Endothelial cell of hepatic sinusoid (primary cell): ENCODE results near the gene DUS1L.

Experiments
- in situ Hi-C: cut with HindIII; loops from 2 replicates; pipeline ENCODE4 v1.10.0; 2017; ENCODE audit warnings: low sequenced_read_pairs

Gene DUS1L

DNA sequence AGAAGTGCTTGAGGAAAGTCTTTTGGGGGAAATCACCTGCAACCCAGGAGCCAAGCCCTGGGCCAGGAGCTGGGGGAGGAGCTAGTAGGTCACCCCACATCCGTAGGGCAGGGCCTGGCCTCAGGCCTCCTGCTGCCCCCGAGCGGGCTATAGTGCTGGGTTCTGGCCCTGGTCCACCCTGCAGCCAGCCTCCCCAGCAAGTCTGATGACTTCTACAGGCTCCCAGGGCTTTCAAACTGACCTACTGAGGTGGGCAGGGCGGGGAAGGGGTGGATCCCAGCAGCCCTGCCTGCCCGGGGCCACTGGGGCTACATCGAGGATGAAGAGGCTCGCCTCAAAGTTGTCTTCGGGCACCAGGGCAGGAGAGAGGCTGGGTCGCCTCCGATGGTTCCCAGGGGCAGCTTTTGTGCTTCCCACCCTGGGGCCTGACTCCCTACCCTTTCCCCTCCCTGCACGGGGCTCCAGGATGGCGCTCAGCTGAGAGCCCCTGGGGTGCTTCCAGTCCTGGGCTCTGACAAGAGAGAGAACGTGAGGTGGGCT is 47.9 kb downstream of the DUS1L start:
- in situ Hi-C loops, result loop anchor here (10.0 kb wide), 1 partner anchor 397 kb away; the partner anchor contains the start of genes HEXD and OGFOD3

DNA sequence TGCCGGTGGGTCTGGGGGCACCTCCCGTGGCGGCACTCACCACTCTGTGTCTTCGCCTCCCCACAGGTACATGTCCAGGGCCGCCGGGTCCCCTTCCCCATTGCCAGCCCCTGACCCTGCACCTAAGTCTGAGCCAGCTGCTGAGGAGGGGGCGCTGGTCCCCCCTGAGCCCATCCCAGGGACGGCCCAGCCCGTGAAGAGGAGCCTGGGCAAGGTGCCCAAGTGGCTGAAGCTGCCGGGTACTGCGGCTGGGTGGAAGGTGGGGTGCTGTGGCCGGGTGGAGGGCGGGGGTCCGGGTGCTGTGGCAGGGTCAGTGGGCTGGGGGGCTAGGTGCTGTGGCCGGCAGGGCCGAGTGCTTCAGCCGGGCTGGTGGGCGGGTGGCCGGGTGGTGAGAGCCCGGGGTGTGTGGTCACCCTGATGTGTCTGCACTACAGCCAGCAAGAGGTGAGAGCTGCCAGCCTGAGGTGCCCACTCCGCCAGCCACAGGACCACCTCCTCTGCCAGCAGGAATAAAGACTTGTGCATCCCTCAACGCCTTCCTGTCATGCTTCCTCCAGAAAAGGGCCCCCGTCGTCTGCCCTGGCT is 48.6 kb downstream of the DUS1L start:
- in situ Hi-C loops, result loop anchor here (10.0 kb wide), 1 partner anchor 398 kb away; the partner anchor contains the start of genes HEXD and OGFOD3

DNA sequence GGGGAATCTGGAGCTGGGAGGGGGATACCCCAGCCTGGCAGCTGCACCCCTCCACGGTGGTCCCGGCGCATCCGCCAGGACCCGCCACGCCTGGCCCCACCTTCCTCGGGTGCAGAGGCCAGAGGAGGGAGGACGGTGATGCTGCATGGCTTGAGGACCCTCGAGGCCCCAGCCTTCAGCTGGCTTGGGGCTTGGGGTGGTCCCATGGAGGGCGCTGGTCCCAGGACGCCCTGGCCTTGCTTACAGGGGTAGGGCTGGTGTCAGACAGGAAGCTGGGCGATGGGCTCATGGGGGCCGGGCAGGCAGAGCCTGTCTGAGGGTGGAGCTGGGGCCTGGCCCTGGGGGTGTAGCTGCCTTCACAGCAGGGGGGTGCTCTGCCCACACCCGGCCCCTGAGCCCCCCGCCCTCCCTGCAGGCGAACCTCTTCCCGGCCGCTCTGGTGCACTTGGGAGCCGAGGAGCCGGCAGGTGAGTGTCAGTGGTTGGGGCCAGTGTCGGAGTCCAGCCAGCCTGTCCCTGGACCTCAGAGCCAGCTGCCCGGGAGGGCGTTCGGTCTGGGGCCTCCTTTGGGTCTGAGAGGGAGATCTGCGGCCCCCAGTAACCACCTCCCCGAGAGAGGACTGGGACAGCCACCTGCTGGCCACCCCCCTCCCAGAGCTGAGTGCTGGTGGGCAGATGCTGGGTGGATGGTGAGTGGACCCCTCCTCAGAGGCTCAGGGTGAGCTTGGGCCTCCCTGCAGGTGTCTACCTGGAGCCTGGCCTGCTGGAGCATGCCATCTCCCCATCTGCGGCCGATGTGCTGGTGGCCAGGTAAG is 49.3 kb downstream of the DUS1L start:
- in situ Hi-C loops, result loop anchor here (10.0 kb wide), 1 partner anchor 399 kb away; the partner anchor contains the start of genes HEXD and OGFOD3

DNA sequence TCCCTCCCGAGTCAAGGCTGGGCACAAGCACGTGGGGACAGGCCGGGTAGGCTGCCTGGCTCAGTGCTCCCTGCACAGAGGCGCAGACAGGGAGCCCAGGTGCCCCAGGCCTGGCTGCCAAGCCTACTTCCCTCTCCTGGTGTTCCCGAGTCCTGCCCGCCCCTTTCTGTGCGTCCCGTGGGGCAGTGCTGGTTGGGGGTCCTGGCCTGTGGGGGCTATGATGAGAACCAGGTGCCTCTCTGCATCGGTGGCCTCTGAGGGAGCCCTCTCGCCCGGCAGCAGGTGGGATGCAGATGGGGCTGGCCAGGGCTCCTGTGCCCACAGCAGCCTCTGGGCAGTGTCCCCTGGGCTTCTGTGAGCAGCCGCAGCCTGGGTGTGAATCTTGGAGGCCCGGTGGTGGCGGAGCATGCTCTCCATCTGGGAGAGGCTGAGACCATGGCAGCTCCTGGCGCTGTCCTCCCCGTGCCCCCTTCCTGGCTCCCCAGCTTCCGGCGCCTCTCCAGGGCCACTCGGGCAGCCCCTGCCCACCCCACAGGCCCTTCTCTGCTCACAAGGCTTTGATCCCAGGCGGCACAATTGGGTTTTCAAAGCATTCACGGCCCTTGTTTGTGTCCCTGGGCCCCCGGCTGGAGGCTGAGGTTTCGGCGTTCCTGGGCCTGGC is 50.2 kb downstream of the DUS1L start:
- in situ Hi-C loops, result loop anchor here (10.0 kb wide), 1 partner anchor 399 kb away; the partner anchor contains the start of genes HEXD and OGFOD3

DNA sequence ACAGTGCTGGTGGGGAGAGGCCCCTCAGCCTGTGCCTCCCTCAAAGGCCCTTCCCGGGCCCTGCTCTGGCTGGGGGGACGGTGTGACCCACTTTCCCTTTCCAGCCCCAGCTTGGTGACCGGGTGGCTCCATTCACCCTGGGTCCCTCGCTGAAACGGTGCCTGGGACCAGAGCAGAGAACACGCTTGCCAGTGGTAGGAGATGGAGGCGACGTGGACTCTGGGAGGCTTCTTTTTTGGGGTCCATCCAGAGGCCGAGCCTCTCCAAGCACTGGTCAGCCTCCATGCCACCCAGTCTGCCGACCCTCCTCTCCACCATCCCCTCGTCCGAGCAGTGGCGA is 50.7 kb downstream of the DUS1L start:
- in situ Hi-C loops, result loop anchor here (10.0 kb wide), 1 partner anchor 400 kb away; the partner anchor contains the start of genes HEXD and OGFOD3

DNA sequence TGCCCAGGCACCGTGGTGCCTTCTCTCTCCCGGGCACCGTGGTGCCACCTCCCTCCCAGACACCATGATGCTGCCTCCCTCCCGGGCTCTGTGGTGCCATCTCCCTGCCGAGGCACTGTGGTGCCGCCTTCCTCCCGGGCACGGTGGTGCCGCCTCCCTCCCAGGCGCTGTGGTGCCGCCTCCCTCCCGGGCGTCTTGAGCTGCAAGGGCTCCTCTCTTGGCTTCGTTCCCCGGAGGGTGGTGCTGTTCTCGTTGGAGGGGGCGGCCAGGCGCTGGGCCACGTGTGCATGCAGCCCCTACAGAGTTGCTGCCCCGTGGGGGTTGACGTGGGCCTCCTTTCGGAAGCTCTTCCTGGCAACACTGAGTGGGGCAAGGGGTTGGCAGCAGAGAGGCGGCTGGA is 51.2 kb downstream of the DUS1L start:
- in situ Hi-C loops, result loop anchor here (10.0 kb wide), 1 partner anchor 400 kb away; the partner anchor contains the start of genes HEXD and OGFOD3

DNA sequence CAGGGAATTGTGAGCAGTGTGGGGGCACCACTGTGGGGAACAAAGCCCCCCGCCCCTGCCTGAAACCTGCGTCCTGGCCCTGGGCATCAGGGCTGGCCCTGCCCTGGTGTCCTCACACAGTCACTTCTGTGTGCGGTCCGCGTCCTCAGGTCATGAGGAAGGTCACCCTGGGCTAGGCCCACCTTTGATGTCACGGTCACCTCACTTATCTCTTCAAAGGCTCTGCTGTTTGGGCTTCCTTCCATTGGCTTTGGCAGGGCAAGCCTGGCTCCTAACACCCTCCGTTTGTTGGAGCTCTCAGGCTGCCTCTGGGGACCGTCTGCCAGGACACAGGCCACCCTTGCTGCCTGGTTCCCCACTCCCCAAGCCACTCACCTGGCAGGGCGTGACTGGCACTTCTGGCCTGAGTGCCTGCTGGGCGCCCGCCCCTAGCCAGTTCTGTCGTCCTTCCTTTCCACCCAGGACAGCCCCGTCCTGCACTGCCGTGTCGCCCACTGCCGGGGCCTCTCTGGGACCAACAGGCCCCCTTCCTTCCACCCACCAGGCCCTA is 51.8 kb downstream of the DUS1L start:
- in situ Hi-C loops, result loop anchor here (10.0 kb wide), 1 partner anchor 401 kb away; the partner anchor contains the start of genes HEXD and OGFOD3

DNA sequence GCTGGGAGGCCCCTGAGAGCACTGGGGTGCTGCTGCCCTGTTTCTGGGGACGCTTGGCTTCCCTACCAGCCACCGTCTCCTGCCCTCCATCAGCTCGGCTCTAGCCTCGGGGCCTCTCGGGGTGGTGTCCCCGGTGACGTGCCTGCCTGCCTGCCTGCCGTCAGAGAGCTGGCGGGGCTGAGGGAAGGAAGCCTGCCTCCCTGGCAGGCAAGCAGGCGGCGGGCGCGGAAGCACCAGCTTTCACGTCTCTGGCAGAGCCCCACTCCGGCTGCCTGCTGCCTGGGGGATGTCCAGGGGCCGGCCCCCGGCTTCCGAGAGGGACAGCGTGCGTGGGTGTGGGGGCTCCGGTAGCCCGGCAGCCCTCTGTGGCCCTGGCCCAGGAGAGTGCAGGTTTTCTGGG is 52.3 kb downstream of the DUS1L start:
- in situ Hi-C loops, result loop anchor here (10.0 kb wide), 1 partner anchor 401 kb away; the partner anchor contains the start of genes HEXD and OGFOD3

DNA sequence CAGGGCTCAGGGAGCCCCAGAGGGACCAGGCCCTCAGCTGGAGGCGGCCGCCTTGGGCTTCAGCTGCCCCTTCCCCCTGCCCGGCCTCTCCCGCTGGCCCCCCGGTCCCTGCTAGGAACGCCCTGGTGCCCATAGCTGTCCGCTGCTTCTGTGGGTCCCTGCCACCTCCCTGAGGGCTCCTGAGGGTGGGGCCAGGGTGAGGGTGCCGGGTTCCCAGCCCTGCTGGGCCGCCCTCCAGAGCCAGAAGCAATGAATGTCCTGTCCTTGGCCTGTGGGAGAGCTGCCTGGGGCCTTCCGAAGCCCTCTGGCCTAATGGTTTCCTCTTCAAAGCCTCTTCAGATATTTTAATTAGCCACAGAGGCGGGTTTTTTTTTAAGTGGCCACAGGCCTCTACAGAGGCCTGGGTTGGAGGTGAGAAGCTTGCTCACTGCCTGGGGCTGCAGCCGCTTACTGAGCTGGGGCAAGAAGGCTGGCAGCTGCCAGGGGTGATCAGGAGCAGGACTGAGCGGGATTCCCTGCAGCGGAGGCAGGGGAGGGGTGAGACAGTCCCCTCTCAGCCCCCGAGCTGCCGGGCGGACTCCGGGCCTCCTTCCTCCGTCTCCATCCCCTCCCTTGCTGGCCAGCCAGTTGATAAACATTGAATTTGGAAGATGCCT is 52.8 kb downstream of the DUS1L start:
- in situ Hi-C loops, result loop anchor here (10.0 kb wide), 1 partner anchor 402 kb away; the partner anchor contains the start of genes HEXD and OGFOD3

DNA sequence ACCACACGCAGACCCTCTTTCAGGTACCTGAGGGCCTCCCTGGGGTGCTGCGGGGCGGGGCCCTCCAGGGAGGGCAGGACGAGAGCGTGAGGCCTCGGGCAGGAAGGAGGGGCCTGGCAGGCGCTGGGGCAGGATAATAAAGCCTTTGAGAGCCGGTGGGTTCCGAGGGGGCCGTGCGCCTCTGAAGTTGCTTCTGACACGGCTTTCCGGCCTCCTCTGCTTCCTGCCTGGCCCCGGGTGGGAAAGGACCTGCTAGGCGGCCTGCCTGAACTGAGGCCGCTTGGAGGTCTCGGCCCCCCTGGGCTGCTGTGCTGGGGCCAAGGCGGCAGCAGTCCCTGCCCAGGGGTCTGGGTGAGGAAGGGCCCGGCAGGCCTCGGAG is 53.4 kb downstream of the DUS1L start:
- in situ Hi-C loops, result loop anchor here (10.0 kb wide), 1 partner anchor 403 kb away; the partner anchor contains the start of genes HEXD and OGFOD3

DNA sequence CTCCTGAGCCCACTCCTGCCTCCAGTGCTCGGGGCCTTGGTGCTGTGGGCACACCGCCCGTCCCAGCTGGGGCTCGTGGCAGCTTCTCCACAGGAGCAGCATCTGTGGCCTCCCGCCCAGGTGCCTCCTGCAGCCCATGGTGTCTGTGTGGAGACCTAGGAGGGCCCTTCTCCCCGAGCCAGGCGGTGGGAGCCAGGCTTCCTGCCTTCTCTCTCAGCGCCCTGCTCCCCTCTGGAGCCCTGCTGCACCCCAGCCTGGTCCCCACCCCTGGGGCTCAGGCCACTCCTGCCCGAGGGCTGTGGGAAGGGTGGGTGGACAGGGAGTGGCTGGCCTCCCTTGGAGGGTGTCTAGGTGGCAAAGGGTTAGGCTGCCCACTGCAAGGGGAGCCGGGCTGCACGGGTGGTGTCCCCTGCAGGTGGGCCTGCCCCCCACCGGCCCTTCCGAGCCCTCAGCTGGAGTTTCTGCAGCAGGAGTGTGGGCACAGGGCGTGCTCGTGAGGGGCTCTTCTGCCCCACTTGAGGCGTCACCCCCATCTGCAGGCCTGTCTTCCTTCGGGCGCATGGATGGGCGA is 53.9 kb downstream of the DUS1L start:
- in situ Hi-C loops, result loop anchor here (10.0 kb wide), 1 partner anchor 403 kb away; the partner anchor contains the start of genes HEXD and OGFOD3

DNA sequence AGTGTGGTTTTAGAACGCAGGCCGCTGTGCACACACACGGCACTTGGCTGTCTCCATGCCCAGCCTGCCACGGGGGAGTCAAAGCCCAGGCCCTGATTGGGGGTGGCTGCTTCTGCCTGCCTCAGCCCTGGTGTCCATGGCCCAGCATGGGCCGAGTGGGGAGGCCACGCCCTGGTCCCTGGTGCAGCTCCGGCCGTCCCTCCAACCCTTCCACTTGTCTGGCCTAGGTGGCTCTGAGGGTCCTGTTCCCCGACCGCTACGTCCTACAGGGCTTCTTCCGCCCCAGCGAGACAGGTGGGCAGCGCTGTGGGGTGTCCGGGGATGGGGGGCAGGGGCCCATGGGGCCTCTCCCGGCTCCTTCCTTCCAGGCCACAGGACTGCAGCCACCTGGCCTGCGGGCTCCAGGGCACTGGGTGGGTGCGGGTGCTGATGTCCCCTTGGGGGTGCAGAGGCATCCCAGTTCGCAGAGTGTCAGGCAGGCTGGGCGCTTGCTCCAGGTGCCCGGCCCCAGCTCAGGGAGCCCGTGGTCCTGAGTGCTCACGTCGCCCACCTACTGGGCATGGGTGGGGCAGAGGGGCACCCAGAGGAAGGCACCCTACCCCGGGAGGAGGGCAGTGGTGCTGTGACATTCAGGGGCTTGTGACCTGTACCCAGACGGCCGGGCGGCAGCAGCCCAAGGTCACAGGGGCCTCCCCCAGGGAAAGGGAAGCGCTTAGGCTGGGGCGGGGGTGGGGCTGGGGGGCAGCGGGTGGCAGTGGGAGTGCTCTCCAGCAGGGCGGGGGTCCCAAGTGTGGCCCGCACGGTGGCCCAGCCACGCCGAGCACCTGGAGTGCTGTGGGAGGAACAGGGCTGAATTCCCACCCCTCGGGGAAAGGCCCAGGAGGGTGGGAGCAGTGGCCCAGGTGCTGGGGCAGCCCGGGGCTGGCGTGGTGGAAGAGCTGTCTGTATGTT is 54.8 kb downstream of the DUS1L start:
- in situ Hi-C loops, result loop anchor here (10.0 kb wide), 1 partner anchor 404 kb away; the partner anchor contains the start of genes HEXD and OGFOD3

DNA sequence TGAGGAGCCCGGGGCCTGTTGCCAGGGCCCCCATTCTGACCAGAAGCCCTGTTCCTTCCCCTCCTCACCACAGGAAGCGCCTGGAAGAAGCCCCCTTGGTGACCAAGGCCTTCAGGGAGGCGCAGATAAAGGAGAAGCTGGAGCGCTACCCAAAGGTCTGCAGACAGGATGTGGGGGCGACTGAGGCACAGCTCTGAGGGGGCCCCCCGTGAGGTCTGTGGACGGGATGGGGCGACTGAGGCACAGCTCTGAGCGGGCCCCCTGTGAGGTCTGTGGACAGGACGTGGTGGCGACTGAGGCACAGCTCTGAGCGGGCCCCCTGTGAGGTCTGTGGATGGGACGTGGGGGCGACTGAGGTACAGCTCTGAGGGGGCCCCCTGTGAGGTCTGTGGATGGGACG is 56.2 kb downstream of the DUS1L start:
- in situ Hi-C loops, result no loop called here

DNA sequence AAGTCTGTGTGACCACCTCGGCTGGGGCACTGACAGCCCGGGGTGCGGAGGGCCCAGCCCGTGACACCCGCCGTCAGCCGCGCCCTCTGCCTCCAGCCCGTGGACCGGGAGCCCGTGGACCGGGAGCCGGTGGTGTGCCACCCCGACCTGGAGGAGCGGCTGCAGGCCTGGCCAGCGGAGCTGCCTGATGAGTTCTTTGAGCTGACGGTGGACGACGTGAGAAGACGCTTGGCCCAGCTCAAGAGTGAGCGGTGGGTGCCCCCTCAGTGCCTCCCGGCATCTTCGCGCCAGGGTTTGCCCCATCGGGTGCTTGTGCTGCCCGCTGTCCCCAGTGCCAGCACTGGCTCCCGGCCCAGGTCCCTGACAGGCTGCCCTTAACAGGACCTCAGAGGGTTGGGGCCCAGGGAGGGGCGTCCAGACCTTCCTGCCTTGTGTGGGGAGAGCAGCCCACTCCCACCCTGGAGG is 56.6 kb downstream of the DUS1L start:
- in situ Hi-C loops, result no loop called here

DNA sequence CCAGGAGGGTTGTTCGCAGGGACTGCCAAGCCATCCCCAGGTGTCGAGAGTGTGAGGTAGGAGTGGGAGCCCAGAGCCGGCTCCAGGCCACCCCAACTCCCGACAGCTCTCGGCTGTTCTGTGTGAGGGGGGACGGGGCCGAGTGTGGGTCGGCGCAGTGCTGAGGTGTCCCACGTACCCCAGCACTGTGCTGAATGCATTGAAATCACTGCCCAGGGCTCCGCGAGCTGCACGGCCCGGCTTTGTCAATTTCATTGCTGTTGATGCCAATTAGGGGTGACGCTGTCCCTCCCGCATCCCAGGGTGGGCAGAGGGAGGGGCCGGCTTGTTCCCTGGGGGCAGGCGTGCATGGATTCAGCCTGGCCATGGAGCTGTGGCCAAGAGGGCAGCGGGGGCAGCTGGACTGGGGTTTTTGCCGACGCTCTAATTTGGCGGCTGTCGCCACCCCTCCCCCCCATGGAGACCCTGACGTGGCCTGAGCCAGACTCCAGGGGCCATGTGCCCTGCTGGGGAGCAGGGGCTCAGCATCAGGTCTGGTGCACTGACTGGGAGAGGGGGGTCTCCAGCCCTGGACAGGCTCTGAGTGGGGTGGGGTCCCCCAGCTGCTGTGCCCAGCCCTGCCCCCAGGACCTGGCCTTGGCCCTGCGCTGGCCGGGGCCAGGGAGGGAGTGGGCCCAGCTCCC is 57.2 kb downstream of the DUS1L start:
- in situ Hi-C loops, result no loop called here
